Dermis blood vessel endothelial cell (primary cell): ENCODE data around the gene ANP32A. TPM values are rescaled to one million over a fixed set of nuclear protein-coding genes. Genes with fewer than 3 reads are reported as not detected.
"Not testable (repeated sequence)": the region's sequence is repeated elsewhere in the genome, so short reads cannot be mapped to it uniquely, and the experiment has no call there.

Experiments
- DNase-seq: peaks from one replicate; pipeline ENCODE4 v3.0.0; 2010
- total RNA-seq: library from RNA; depleted of rRNA; stranded (reverse); fragments of >200 nt; gene quantifications from 2 replicates; pipeline ENCODE4 v1.2.3, GENCODE V29; 2014

The ANP32A gene
- 68.2 and 119 TPM in 2 replicates for total RNA-seq

DNA sequence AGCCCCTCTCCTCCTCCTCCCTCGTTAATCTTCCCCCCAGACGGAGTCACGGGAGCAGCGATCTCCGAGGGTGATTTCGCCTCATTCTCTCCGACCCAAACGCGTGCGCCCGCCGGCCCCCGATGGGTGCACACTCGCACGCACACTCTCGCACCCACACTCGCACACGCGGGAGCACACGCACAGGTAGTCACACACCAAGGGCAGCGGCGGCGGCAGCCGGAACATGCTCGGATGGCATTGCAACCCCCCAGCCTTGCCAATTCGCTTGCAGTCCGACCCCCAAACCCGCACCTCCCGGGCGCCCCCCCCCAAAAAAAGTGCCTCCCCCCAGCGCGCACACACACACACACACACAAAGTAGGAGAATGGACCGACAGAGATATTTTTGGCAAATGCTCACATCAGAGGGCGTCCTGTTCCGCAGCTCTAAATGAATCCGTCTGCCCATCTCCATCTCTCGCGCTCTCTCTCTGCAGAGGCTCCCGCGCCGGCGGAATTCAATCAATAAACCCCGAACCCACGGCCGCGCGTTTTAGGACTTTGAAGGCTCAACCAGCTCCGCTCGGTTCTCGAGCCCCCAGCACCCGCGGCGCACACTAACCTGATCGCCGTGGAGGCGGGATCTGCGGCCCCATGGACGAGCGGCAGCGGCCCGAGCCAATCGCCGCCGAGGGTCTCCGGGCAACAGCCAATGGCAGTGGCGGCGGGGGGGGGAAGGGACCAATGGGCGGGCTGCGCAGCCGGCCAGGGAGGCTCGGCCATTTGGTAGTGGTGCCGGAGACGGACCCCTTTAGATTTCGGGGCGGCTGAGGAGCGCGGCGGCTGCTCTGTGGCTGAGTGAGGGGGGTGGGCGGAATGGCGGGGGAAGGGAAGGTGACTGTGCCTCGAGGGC is at the start of gene ANP32A:
TSS of gene ANP32A (minus strand) at position 601 of the 895 bp plus-strand sequence. CDS start at position 457, 144 bp downstream.
- DNase-seq: peak; percentile 97

DNA sequence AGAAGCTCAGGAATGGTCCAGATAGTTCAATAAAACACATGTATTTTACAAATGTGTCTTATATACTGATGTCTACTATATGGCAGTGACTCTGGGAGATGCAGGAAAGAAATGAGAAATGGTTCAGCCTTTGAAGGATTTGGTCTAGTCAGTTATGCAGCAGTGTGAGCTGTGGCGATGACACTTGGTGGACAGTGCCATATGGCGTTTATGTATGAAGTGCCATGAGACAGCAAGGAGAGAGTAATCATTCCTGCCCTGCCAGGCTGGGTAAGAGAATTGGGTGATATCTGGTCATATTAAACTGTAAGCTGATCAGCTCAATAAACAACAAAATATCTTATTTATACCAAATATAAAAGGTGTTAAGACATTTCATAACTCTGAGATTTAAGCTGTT is 47.6 kb upstream of the ANP32A start:
- no peak for DNase-seq

DNA sequence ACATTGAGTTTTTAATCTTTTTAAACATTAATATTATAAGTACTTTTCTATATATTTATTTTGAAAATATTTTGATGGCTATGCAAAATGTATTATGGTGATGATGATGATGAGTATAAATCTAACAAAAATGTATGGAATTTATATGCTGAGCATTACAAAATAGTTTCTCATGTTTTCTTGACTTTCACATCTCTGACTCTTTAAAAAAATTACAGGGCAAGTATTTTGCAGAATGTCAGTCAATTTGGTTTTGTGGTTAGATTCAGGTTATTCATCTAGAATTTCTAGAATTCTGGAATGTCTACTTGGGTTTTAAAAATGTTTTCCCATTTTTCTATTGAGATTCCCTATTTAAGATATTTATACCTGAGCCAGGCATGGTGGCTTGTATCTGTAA is 41.7 kb upstream of the ANP32A start:
- DNase-seq: no peak

DNA sequence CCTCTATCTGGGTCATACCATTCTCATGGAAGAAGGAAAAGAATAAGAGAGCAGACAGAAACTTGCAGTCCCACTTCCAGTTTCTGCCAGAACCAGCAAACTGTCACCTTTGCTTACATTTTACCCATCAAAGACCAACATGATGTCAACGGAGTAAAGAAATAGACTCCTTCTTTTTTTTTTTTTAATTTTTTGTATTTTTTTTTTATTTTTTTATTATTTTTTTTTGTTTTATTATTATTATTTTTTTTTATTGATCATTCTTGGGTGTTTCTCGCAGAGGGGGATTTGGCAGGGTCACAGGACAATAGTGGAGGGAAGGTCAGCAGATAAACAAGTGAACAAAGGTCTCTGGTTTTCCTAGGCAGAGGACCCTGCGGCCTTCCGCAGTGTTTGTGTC is 38.0 kb upstream of the ANP32A start:
- DNase-seq: not testable (repeated sequence)

DNA sequence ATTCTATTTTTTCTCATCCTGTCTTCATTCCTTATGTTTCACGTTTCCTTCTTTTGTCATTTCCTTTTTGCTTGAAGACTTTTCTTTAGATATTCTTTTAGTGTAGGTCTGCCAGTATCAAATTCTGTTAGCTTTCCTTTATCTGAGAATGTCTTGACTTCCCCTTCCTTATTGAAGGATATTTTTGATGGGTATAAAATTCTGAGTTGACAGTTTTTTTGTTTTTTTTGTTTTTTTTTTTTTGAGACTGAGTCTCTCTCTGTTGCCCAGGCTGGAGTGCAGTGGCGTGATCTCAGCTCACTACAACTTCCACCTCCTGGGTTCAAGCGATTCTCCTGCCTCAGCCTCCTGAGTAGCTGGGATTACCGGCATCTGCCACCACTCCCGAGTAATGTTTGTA is 36.7 kb upstream of the ANP32A start:
- DNase-seq: not testable (repeated sequence)

DNA sequence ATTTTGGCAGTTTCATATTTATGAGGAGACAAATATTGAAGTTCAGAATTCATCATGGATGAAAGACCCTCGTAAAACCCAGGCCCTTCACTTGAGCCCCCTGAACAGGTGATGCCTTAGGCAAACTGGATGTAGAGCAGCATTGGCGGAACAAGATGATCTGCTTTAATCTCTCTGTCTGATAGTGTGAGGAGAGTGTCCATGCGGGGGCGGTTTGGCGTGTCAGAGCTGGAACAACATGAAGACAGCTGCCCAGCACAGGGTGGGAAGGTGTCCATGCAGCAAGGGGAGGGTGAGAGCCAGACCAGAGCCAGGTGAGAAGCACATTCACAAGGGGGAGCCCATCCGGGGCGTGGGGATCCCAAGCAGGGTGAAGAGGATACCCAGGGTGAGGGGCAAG is 31.8 kb upstream of the ANP32A start:
- DNase-seq: no peak

DNA sequence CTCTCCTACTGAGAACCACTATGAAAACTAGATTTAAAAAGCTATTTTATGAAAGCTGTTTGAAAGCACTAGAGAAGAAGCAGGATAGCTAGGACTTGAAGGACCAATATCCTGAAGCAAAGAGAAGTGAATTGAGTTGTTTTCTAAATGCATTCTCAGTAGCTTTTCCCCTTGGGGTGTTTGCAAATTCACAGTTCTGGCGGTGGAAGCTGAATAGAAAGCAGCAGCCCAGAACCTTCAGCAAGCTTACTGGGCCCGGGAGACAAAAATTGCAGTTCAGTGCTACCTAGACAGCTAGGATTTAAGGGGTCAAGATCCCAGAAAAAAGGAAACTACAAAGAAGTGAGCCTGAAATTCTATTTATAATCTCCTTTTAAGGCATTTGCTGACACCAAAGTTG is 31.3 kb upstream of the ANP32A start:
- DNase-seq: no peak

DNA sequence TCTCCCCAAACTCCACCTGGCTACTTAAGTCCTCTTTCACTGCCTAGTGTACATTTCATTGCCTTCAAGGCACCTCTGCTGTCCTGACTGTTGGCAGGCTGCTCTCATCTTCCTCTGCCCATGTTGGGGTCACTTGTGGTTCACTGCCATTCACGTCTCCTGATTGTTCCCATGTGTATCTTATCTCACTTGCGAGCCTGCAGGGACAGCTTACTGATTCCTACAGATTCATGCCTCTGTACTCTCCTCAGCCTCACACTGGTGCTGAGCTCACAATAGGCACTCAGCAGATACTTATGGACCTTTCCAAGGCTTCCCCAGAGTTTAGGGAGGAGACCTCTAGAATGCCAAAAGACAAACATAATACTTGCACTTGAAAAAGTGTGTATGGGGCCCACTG is 28.8 kb upstream of the ANP32A start:
- no peak for DNase-seq

DNA sequence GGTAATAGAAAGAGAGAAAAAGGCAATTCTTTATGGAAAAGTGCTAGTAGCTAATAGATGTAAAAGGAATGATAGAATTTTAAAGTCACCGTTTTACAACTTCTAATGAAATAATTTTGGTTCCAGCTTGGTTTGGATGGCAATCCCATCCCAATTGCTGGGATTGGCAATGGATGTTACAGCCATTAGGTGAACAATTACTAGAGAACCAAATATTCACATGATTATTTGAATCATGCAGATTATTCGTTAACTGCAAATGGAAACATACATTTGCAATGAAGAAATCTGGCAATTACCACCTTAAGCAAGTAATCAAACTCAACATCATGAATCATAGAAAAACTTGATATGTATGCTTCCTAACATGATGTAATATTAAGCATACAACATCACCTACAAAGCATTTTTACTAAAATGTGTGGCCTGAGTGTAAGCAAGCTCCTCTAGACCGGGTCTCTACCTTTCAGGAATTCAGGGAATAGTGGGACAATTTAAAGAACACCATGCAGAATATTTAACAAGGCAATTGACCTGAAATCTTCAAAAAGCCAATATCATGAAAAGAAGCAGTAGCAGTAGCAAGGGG is 26.2 kb upstream of the ANP32A start:
- DNase-seq: no peak

DNA sequence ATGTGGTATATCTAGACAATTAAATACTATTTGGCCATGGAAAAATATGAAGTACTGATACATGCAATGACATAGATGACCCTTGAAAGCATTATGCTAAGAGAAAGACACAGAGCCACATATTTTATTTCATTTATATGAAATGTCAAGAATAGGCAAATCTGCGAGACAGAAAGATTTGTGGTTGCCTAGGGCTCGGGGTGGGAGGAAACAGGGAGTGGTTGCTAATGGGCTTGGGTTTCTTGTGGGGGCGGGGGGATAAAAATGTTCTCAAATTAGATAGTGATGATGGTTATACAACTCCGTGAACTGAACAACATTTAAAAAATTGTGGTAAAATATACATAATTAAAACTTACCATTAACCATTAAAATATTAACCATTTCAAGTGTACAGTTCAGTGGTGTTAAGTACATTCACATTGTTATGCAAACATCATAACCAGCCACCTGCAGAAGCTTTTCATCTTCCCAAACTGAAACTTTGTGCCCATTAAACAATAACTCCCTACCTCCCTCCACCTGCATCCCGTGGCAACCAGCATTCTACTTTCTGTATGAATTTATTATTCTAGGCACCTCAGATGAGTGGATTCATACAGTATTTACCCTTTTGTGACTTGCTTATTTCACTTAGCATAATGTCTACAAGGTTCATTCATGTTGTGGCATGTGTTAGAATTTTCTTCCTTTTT is 24.3 kb upstream of the ANP32A start:
- DNase-seq: no peak

DNA sequence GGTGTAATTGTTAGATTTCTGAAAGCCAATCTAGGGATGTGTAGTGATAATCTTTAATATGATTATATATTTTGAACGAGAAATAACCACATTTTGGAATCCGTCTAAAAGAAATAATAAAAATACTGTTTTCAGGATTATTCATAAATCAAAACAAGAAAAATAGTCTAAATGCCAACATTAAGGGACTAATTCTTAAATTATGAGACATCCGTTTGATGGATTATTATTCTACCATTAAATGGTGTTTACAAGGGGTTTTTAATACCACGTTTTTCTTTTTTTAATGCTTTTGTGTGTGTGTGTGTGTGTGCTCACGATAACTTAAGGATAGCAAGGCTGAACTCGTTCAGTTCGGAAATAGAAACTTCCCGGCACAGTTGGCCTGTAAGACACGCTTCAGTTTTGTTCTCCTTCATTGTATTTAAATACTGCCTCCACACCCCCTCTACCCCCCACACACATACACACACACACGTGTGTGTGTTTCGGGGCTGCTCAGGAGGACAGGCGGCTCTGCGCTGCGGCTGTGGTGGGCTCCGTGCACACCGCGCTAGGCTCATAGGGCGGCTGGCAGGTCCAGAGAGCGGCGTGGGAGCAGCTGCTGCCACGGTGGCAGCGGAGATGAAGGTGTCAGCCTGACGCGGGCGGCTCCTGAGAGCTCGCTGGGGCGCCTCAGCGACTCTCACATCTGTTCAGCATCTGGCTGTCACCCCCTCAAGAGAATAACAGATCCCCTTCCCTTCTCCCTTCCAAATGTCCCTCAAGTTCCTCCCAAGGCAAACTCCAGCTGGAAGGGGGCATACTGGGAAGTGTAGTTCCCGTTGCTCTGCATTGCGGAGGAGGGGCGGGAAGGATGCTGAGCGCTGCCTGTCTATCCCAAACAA is 23.0 kb upstream of the ANP32A start:
- peak; percentile 25 for DNase-seq

DNA sequence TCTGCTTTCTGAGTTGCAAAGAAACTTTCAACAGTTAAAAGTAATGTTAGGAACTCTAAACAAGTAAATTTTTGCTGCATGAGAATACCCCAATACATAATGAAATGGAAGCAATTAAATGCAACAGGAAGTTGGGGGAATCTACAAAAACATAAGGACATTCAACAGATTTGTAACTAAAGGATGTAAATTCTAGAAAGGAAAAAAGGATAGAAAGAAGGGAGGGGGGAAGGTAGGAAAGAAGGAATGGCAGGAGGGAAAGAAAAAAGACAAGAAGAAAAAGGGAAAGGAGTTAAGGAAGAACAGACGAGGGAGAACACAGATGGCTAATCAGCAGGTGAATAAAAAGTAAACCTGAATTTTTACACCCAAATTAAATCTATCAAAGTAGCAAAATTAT is 22.3 kb upstream of the ANP32A start:
- DNase-seq: no peak

DNA sequence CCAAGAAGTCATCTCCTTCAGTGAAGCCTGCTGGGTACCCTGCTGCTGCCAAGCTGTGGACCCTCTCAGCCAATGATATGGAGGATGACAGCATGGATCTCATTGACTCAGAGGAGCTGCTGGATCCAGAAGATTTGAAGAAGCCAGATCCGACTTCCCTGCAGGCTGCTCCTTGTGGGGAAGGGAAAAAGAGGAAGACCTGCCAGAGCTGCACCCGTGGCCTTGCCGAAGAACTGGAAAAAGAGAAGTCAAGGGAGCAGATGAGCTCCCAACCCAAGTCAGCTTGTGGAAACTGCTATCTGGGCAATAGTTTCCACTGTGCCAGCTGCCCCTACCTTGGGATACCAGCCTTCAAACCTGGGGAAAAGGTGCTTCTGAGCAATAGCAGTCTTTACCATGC is 13.7 kb upstream of the ANP32A start:
- no peak for DNase-seq

DNA sequence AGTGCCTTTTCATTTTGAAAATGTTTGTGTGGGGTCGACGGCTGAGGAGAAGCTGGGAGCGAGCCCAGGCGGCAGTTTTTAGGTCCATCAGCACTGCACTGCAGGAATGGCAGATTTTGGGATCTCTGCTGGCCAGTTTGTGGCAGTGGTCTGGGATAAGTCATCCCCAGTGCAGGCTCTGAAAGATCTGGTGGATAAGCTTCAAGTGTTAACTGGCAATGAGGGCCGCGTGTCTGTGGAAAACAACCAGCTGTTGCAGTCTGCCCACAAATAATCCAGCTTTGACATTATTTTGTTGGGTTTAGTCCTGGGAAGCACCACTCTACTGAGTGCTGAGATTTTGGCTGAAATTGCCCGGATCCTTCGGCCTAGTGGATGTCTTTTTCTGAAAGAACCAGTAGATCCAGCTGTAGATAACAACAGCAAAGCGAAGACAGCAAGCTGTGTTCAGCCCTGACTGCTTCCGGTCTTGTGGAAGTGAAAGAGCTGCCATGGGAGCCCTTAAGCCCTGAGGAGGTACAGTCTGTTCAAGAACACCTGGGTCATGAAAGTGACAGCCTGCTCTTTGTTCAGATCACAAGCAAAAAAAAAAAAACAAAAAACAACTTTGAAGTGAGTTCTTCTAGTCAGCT is 13.1 kb upstream of the ANP32A start:
- DNase-seq: no peak

DNA sequence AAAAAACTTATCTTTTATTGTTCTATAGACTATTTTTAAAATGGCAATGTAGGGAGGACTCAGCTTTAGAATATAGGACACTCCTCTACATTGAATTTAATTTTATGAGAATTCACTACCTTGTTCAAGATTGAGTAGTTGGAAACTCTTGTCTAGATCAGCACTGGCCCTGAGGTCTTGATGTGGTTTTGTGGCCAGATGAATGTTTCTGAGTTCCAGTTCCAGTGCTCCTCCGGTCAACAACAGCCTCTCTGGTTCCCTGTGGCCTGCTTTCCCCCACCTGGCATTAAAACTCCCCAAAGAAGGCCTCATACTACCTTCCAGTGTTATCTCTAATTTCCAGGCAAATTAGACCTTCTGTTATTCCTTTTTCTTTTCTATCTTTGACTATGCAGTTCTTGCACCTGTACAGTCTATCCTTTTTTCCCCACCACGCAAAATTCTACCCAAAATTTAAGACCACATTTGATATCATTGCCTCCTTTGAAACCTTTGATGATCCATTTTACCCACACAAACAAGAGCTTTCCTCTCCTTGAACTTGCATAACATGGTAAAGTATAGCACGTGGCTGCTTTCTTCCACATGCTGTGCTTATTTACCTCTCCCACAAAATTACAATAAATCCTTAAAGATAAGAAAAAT is 9.6 kb upstream of the ANP32A start:
- no peak for DNase-seq

DNA sequence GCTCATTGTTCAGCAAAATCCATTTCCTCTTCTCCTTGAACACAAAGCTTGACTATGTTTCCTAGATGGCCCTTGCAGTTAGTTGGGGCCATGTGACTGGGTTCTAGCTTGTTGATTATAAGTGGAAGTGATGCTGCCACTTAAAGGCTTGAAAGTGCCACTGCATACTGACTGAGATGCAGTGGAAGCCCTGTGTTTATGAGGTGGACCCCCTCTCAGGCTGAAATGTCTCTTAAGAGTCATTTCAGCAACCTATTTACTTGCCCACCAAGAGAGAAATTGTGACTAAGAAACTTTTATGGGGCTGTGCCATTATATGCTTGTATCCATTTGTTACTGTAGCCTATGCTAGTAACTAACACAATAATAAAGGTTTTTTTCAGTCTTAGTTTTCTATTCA is 8.4 kb upstream of the ANP32A start:
- peak; percentile 74 for DNase-seq

DNA sequence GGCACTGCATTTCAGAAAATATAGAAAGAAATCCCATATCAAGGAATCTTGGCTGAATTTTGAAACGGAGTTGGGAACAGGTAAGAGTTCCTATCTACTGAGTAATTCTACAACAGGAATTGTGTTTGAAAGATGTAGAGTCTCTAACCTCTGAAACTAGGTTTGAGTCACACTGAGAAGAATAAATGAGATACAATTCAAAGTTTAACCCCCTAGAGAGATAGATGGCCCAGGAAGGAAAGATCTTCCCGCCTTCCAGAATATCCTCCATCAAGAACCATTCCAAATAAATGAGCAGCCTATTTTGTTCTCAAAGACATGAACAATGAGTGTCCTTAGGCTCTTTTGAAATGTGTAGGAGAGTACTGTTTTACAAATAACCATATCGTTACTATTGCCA is 2.9 kb upstream of the ANP32A start:
- no peak for DNase-seq

DNA sequence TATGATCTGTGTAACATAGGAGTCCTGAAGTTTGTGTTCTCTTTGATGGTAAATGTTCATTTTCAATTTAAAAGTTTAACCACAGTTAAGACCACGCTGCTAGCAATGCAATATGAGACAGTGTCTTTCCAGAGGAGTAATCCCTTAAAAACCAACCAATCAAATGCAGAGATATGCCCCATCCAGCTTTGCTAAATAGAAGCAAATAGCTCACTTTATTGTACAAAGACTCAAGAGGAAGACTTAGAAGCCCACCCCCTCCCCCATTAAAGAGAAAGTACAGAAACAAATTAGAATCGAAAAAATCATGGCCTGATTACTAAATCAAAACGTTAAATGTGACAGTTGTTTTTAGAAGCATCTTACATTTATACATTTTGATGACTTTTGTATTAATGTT is 2.1 kb upstream of the ANP32A start:
- no peak for DNase-seq

DNA sequence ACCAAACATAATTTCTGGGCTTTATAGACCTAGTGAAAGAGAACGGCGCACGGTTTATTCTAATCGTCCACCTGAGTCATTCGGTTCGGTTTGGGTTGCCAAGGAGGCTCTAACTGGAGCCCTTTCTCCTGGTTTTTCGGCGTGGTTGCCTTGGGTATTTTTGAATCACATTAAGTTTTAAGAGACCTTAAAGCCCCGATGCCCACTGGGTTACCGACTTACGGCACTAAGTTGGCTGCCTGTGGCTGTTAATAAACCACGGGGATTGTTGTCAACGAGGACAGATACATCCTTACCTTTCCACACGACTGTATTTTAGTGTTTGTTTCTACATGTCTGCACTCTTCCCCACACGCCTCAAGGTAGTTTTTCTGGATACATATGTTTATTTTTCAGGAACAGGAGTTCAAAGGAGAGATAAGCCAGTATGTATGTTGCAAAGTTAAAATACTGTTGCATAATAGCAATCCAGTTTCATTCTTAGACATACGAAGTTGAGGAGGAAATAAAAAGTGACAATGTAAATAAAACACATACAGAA is 1.2 kb upstream of the ANP32A start:
- peak; percentile 19 for DNase-seq

DNA sequence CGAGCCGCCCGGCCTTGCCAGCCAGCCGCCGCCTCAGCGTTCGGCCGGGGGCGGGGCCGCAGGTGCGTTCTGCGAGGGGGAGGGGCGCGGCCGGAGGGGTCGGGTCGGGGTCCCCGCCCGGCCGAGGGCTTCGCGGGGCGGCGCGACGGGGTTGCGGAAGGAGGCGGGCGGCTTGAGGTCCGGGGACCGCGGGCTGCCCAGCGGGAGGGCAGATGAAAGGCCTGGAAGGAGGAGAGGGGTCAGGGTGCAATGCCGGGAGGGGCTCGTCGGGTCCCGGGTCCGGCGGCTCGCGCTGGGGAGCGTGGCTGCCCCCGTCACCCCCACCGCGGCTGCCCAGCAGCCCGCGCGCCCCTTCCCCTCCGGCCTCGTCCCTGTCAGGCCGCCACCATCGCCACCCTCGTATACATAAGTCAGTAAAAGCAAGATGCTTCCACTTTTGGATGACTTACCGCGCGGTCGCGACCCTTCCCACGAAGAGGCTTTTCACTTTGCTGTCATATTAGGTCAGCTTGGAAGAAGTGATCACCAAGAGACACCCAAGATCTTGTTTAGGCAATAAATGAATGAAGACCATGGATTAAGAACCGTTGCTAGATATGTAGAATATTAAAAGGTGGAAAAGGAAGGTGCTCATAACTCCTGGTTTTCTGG is 620 bp upstream of the ANP32A start:
- DNase-seq: peak; percentile 16
